PC-3 (cell line): Measurements from ENCODE around the gene AGBL3. TPM values are rescaled to one million over a fixed set of nuclear protein-coding genes. Genes with fewer than 3 reads are reported as not detected.

Source experiments
- ATAC-seq: fragments of 200-7000 bp; cut with Tn5 transposase; 2 replicates; pipeline ENCODE4 v1.9.1; 2020; ENCODE audit warnings: mild to moderate bottlenecking, moderate library complexity
- BruUV-seq: library from RNA; stranded (reverse); fragments of 400-500 nt; replicated peaks from 2 replicates; lab custom pipeline; 2021; lab: Mats Ljungman, UMichigan
- CTCF ChIA-PET: fragments of 300-600 bp; sonication (Branson Sonifier 250); formaldehyde crosslinking; loops from one replicate; lab custom pipeline; 2022; ENCODE audit warnings: antibody characterized with exemption; lab: Charles Lee
- POLR2A ChIA-PET: fragments of 300-600 bp; sonication (Branson Sonifier 250); formaldehyde crosslinking; loops from one replicate; lab custom pipeline; 2022; ENCODE audit warnings: antibody characterized with exemption; ENCODE audit not compliant: unreplicated experiment; lab: Charles Lee
- DNase-seq: peaks from one replicate; pipeline ENCODE4 v3.0.0-alpha.2; 2015
- H2AFZ ChIP-seq: fragments of 300-600 bp; sonication (generic); 2 replicates; pipeline ENCODE4 v1.6.0; 2016; ENCODE audit warnings: antibody characterized with exemption, low read length
- H3F3A ChIP-seq: fragments of 300-600 bp; sonication (generic); one replicate; pipeline ENCODE4 v1.6.0; 2017; ENCODE audit warnings: antibody characterized with exemption, low read length, control low read depth, mild to moderate bottlenecking; ENCODE audit not compliant: unreplicated experiment
- H3K27ac ChIP-seq: fragments of 300-600 bp; sonication (generic); 2 replicates; pipeline ENCODE4 v1.5.1; 2016; ENCODE audit warnings: mild to moderate bottlenecking, low read length
- H3K27me3 ChIP-seq: fragments of 300-600 bp; sonication (generic); 2 replicates; pipeline ENCODE4 v1.6.1; 2016; ENCODE audit warnings: low read length, mixed read lengths
- H3K36me3 ChIP-seq: fragments of 300-600 bp; sonication (generic); 2 replicates; pipeline ENCODE4 v1.6.1; 2016; ENCODE audit warnings: low read depth, mixed run types, low read length, mixed read lengths
- H3K4me1 ChIP-seq: fragments of 300-600 bp; sonication (generic); 2 replicates; pipeline ENCODE4 v1.5.1; 2016; ENCODE audit warnings: low read length; ENCODE audit not compliant: insufficient read depth
- H3K4me2 ChIP-seq: fragments of 300-600 bp; sonication (generic); 2 replicates; pipeline ENCODE4 v1.6.0; 2016; ENCODE audit warnings: low read length
- H3K4me3 ChIP-seq: fragments of 300-600 bp; sonication (generic); 2 replicates; pipeline ENCODE4 v1.5.1; 2016; ENCODE audit warnings: mild to moderate bottlenecking, low read length, mixed read lengths
- H3K79me2 ChIP-seq: fragments of 300-600 bp; sonication (generic); 2 replicates; pipeline ENCODE4 v1.6.1; 2017; ENCODE audit warnings: low read length, mixed read lengths
- H3K9ac ChIP-seq: fragments of 300-600 bp; sonication (generic); 2 replicates; pipeline ENCODE4 v1.6.0; 2016; ENCODE audit warnings: mild to moderate bottlenecking, low read length
- H3K9me2 ChIP-seq: fragments of 300-600 bp; sonication (generic); replicated peaks from 2 replicates; pipeline ENCODE4 v1.6.1; 2016; ENCODE audit warnings: mixed run types, low read length, mixed read lengths
- H3K9me3 ChIP-seq: fragments of 300-600 bp; sonication (generic); 2 replicates; pipeline ENCODE4 v1.6.1; 2016; ENCODE audit warnings: low read length, mixed read lengths
- H4K20me1 ChIP-seq: fragments of 300-600 bp; sonication (generic); 2 replicates; pipeline ENCODE4 v1.6.1; 2016; ENCODE audit warnings: low read length, mixed read lengths
- EZH2 ChIP-seq: fragments of 300-600 bp; sonication (generic); IDR thresholded peaks from one replicate; pipeline ENCODE4 v1.6.1; 2017; ENCODE audit warnings: antibody characterized with exemption, mild to moderate bottlenecking, low read length; ENCODE audit not compliant: unreplicated experiment
- EZH2phosphoT487 ChIP-seq: fragments of 300-600 bp; sonication (generic); IDR thresholded peaks from 2 replicates; pipeline ENCODE4 v1.6.1; 2018; ENCODE audit warnings: mild to moderate bottlenecking, antibody characterized with exemption, low read length, borderline replicate concordance
- intact Hi-C: fragments of 100-400 bp; cut with micrococcal nuclease; formaldehyde crosslinking; loops from 2 replicates; pipeline ENCODE4 v1.9.0; 2023
- total RNA-seq: library from RNA; depleted of rRNA; stranded (reverse); fragments of >200 nt; gene quantifications from 2 replicates; pipeline ENCODE4 v1.2.3, GENCODE V29; 2014
- TF ChIP-seq, protein P1 (sequence below): fragments of 300-600 bp; sonication (generic); conservative IDR thresholded peaks from 2 replicates; pipeline ENCODE4 v1.5.1; 2017; ENCODE audit warnings: antibody characterized with exemption, low read depth, mild to moderate bottlenecking, low read length

The AGBL3 gene
- total RNA-seq, 1 experiment from 2014 or later: 2.5 TPM

DNA sequence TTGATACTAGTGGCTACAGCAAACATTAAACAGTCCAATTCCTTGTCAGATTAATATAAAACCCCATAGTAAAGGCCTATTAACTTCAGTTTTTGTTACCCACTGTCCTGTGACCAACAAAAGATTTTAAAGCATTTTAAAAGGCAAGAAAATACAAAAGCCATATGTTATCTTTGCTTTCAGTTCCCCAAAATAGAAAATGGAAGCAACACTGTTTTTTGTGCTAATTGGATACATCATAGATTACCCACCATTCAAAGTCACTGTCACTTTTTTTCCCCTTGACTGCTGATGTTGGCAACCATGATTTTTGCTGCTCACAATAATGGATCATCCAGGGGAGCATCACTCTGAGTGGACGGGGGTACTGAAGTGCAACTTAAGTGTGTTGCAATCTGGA is 109.1 kb downstream of the AGBL3 start:
- no peak for ATAC-seq
- H3K9ac ChIP-seq: no peak overlapping the region
- no peaks in the 10 kb centered on the region for H3F3A ChIP-seq
- H4K20me1 ChIP-seq: no peaks in the 10 kb centered on the region
- POLR2A ChIA-PET: no interaction called here
- no peaks in the 10 kb centered on the region for H3K9me3 ChIP-seq
- no TSS peak for BruUV-seq
- H3K36me3 ChIP-seq: no peaks in the 10 kb centered on the region
- H3K79me2 ChIP-seq: no peaks in the 10 kb centered on the region
- H3K4me2 ChIP-seq: no peak overlapping the region
- DNase-seq: no peak
- H3K9me2 ChIP-seq: no peaks in the 10 kb centered on the region
- H3K4me3 ChIP-seq: no peak overlapping the region
- intact Hi-C loops: no loop called here
- H3K4me1 ChIP-seq: no peaks in the 10 kb centered on the region
- no peak overlapping the region for H3K27ac ChIP-seq
- no peak for TF ChIP-seq EZH2phosphoT487
- TF ChIP-seq EZH2: no peak
- TF ChIP-seq, protein P1, sequence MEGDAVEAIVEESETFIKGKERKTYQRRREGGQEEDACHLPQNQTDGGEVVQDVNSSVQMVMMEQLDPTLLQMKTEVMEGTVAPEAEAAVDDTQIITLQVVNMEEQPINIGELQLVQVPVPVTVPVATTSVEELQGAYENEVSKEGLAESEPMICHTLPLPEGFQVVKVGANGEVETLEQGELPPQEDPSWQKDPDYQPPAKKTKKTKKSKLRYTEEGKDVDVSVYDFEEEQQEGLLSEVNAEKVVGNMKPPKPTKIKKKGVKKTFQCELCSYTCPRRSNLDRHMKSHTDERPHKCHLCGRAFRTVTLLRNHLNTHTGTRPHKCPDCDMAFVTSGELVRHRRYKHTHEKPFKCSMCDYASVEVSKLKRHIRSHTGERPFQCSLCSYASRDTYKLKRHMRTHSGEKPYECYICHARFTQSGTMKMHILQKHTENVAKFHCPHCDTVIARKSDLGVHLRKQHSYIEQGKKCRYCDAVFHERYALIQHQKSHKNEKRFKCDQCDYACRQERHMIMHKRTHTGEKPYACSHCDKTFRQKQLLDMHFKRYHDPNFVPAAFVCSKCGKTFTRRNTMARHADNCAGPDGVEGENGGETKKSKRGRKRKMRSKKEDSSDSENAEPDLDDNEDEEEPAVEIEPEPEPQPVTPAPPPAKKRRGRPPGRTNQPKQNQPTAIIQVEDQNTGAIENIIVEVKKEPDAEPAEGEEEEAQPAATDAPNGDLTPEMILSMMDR: no peak
- no peaks in the 10 kb centered on the region for H3K27me3 ChIP-seq
- CTCF ChIA-PET: no interaction called here
- no peak overlapping the region for H2AFZ ChIP-seq

DNA sequence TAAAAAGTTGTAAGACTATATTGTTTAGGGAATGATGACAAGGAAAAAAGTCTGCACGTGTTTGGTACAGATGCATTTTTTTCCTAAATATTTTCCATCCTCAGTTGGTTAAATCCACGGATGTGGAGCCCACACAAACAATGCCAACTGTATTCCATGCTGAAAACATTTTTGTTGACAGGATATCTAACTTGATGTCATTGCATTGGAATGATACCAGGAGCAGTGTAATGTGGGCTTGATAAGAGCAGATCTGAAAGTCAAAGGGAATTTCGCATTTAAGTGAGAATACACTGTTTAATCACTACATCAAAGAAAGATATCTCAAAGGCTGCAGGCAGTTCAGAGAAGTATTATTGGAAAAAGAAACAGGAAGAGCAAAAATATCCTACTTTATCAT is 112.1 kb downstream of the AGBL3 start:
- H3K9ac ChIP-seq: no peak overlapping the region
- TF ChIP-seq, protein P1: no peak
- TF ChIP-seq EZH2phosphoT487 (no peak), EZH2 (no peak)
- H4K20me1 ChIP-seq: no peaks in the 10 kb centered on the region
- H3K79me2 ChIP-seq: no peaks in the 10 kb centered on the region
- no peaks in the 10 kb centered on the region for H3K9me2 ChIP-seq
- H3K27me3 ChIP-seq: no peaks in the 10 kb centered on the region
- DNase-seq (no peak), ATAC-seq (no peak)
- CTCF ChIA-PET: no interaction called here
- H2AFZ ChIP-seq: no peak overlapping the region
- BruUV-seq: no TSS peak
- no peaks in the 10 kb centered on the region for H3K4me1 ChIP-seq
- no peak overlapping the region for H3K27ac ChIP-seq
- POLR2A ChIA-PET: no interaction called here
- no peaks in the 10 kb centered on the region for H3F3A ChIP-seq
- no peaks in the 10 kb centered on the region for H3K9me3 ChIP-seq
- H3K4me3 ChIP-seq: no peak overlapping the region
- no peak overlapping the region for H3K4me2 ChIP-seq
- no peaks in the 10 kb centered on the region for H3K36me3 ChIP-seq
- intact Hi-C loops: no loop called here

DNA sequence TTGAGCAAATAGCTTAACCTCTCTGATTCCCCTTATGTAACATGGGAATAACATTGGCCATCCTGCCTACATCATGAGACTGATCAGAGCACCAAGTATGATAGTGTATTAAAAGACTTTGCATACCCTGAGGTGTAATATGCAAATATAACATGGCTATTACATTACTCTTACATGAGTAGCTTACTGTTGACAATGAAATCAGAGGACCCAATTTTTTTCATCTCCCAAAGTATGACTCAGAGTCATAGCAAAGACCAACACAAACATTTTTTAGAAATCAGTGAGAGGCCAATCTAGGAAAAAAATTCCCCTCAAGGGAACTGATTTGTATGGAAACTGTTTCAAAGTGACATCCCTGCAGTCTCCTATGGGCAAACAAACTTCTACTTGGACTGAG is 114.5 kb downstream of the AGBL3 start:
- no peak overlapping the region for H3K4me2 ChIP-seq
- no peaks in the 10 kb centered on the region for H3K79me2 ChIP-seq
- no peaks in the 10 kb centered on the region for H4K20me1 ChIP-seq
- no peaks in the 10 kb centered on the region for H3K9me3 ChIP-seq
- H3K4me3 ChIP-seq: no peak overlapping the region
- H3K4me1 ChIP-seq: no peaks in the 10 kb centered on the region
- POLR2A ChIA-PET: no interaction called here
- no peaks in the 10 kb centered on the region for H3K36me3 ChIP-seq
- no peak overlapping the region for H3K27ac ChIP-seq
- DNase-seq (peak; percentile 49), ATAC-seq (peak; percentile 49; the same call in 1 of the 2 replicates)
- intact Hi-C loops: no loop called here
- no peaks in the 10 kb centered on the region for H3F3A ChIP-seq
- H2AFZ ChIP-seq: no peak overlapping the region
- H3K27me3 ChIP-seq: no peaks in the 10 kb centered on the region
- no peak overlapping the region for H3K9ac ChIP-seq
- H3K9me2 ChIP-seq: no peaks in the 10 kb centered on the region
- TF ChIP-seq EZH2phosphoT487: no peak
- TF ChIP-seq, protein P1: no peak
- no peak for TF ChIP-seq EZH2
- CTCF ChIA-PET: no interaction called here
- no TSS peak for BruUV-seq
